ENCODE data around the gene FADS1.

The FADS1 gene

GRCh38 chr11:61793083-61793828 is 23.5 kb downstream of the FADS1 start:
- DNase-seq, result peak; percentile 55

- DNase-seq, result peak; percentile 97
Measured at GRCh38 chr11:61792310-61793082, 24.3 kb downstream of the FADS1 start, which contains the start of the genes FEN1 and TMEM258. Gene FEN1, plus strand, starts transcription at chr11:61792911. Its CDS starts 2,451 bp downstream, at chr11:61795362. Gene TMEM258, minus strand, starts transcription at chr11:61792599. Its CDS starts 41 bp downstream, at chr11:61792558.

GRCh38 chr11:61791737-61792309 is 25.0 kb downstream of the FADS1 start:
- DNase-seq, result peak; percentile 92

GRCh38 chr11:61787928-61788491 is 28.8 kb downstream of the FADS1 start:
- peak; percentile 10 for DNase-seq

GRCh38 chr11:61785837-61786402 is 30.9 kb downstream of the FADS1 start:
- DNase-seq, result no peak

GRCh38 chr11:61784506-61784805 is 32.3 kb downstream of the FADS1 start:
- no peak for DNase-seq

GRCh38 chr11:61783717-61784505 is 32.9 kb downstream of the FADS1 start:
- no peak for DNase-seq

GRCh38 chr11:61782841-61783240 is 34.0 kb downstream of the FADS1 start:
- no peak for DNase-seq

- DNase-seq, result no peak
Measured at GRCh38 chr11:61782299-61782698, 34.5 kb downstream of the FADS1 start.

- DNase-seq, result no peak
Measured at GRCh38 chr11:61781585-61781984, 35.2 kb downstream of the FADS1 start.

- no peak for DNase-seq
Measured at GRCh38 chr11:61780581-61781162, 36.1 kb downstream of the FADS1 start.

GRCh38 chr11:61779666-61780525 is 36.9 kb downstream of the FADS1 start:
- DNase-seq, result no peak

- DNase-seq, result no peak
Measured at GRCh38 chr11:61778920-61779650, 37.7 kb downstream of the FADS1 start.

GRCh38 chr11:61778357-61778886 is 38.4 kb downstream of the FADS1 start:
- no peak for DNase-seq

GRCh38 chr11:61777234-61778090 is 39.3 kb downstream of the FADS1 start:
- DNase-seq, result no peak

GRCh38 chr11:61776561-61777075 is 40.2 kb downstream of the FADS1 start:
- DNase-seq, result no peak

GRCh38 chr11:61775606-61776554 is 40.9 kb downstream of the FADS1 start:
- no peak for DNase-seq
